Measurements from ENCODE around the gene FBLN2. TPM values are rescaled to one million over a fixed set of nuclear protein-coding genes. Genes with fewer than 3 reads are reported as not detected.
A peak's percentile ranks its signal among the peaks of the same experiment; 100 is the strongest.

FBLN2 gene
- total RNA-seq, 1 donor from 2014 or later, result 323 TPM

DNA sequence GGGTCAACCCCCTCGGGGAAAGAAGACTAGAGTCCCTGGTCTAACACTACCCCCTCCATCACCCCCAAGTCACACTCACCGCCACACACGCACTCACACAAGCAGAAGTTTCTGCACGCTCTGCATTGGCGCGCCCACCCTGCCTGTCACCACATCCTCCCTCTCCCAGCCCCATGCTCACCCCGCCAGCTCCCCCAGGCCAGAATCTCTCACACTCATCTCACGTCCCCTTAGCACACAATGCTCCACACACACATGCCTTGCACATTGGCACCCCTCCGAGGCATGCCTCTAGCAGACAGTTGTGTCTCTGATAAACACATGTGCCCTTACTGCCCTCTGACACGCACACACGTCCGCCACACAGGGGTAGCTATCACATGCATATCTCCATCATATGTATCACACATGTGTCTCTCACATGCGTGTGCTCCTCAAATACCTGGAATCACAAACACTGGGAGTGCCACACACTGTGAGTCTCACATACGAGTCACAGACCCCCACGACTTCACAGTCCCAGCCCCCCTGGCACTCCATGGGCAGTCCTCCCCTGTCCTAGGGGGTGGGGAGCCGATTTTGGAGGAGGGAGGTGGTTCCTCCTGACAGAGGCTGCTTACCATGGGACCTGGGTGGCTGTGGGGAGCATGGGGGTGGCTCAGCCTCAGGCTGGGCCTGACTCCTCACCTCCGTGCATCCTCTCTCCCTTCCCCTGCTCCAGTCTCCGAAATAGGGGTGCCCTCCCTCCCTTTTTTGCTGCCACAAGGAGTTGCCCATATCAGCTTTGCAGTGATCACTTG lies 898 bp downstream of the FBLN2 start:
- Histone ChIP-seq H3K27me3 (no peaks in the 10 kb centered on the region), H3K4me3 (peak overlapping the region; percentile 47 to 61), H3K27ac (peak overlapping the region; percentile 45 to 61), H3K9me3 (no peaks in the 10 kb centered on the region), H3K4me1 (peaks cover 0 to 16% of the 10 kb centered on the region in 2 donors), H3K36me3 (no peaks in the 10 kb centered on the region)
- intact Hi-C loops (cut with DNase I), result loop anchor here (5.0 kb wide), 1 partner anchor 53 kb away; no protein-coding TSS in a partner anchor
- DNase-seq (ENCODE audit: low spot score in 2 of 2), result peak in 1 of 2 donors; percentile 61
- TF ChIP-seq, protein P1, sequence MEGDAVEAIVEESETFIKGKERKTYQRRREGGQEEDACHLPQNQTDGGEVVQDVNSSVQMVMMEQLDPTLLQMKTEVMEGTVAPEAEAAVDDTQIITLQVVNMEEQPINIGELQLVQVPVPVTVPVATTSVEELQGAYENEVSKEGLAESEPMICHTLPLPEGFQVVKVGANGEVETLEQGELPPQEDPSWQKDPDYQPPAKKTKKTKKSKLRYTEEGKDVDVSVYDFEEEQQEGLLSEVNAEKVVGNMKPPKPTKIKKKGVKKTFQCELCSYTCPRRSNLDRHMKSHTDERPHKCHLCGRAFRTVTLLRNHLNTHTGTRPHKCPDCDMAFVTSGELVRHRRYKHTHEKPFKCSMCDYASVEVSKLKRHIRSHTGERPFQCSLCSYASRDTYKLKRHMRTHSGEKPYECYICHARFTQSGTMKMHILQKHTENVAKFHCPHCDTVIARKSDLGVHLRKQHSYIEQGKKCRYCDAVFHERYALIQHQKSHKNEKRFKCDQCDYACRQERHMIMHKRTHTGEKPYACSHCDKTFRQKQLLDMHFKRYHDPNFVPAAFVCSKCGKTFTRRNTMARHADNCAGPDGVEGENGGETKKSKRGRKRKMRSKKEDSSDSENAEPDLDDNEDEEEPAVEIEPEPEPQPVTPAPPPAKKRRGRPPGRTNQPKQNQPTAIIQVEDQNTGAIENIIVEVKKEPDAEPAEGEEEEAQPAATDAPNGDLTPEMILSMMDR (IDR thresholded peaks at IDR 0.05), result no peak

DNA sequence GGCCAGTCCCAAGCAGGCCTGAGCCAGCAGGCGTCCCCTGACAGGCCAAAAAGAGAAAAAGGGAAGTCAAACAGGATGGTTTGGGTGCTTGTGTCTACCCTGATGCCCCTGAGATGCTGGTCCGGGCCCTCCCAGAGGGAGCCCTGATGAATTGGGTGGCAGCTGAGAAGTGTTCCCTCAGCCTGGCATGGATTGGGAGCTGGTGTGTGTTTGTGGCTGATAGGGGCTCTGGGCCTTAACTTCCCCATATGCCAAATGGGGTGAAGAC lies 1.4 kb downstream of the FBLN2 start:
- intact Hi-C loops (cut with DNase I), result loop anchor here (5.0 kb wide), 1 partner anchor 53 kb away; no protein-coding TSS in a partner anchor
- TF ChIP-seq, protein P1 (IDR thresholded peaks at IDR 0.05), result no peak
- no peaks in the 10 kb centered on the region for H3K36me3 ChIP-seq
- peak overlapping the region in 1 of 2 donors; percentile 61 for H3K4me3 ChIP-seq
- peaks cover 0 to 16% of the 10 kb centered on the region in 2 donors for H3K4me1 ChIP-seq
- H3K9me3 ChIP-seq, result no peaks in the 10 kb centered on the region
- H3K27ac ChIP-seq, result peak overlapping the region; percentile 27 to 61
- no peaks in the 10 kb centered on the region for H3K27me3 ChIP-seq
- DNase-seq (ENCODE audit: low spot score in 2 of 2), result peak in 1 of 2 donors; percentile 59

DNA sequence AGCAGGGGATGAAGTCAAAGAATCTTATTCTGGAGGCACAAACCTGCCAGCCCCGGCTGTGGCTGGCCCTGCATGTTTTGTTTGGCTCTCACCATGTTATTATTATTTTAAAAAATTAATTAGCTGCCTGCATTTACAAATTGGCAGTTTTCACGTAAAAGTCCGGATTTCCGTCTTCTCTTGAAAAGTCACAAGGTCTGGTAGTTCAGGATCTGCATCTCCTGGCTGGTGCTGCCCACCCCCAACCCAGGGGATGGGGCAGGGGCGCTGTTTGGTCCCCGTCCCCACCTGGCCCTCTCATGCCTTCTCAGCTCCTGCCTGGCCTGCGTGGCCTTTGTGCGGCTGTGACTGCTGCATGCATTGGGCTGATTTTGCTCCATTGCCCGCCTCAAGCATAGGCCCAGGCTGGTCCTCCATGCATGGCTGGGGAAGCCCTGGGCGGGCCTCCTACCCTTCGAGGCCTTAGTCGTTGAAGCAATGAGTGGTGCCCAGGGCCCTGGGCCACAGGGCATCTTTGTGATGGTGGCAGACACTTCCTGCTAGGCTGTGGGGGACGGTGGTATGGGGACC lies 2.0 kb downstream of the FBLN2 start:
- H3K4me3 ChIP-seq, result peak overlapping the region in 1 of 2 donors; percentile 61
- DNase-seq (ENCODE audit: low spot score in 2 of 2), result peak in 1 of 2 donors; percentile 55
- no peaks in the 10 kb centered on the region for H3K27me3 ChIP-seq
- H3K27ac ChIP-seq, result peak overlapping the region; percentile 27 to 61
- peaks cover 0 to 16% of the 10 kb centered on the region in 2 donors for H3K4me1 ChIP-seq
- no peaks in the 10 kb centered on the region for H3K36me3 ChIP-seq
- TF ChIP-seq, protein P1 (IDR thresholded peaks at IDR 0.05), result no peak
- intact Hi-C loops (cut with DNase I), result loop anchor here (5.0 kb wide), 1 partner anchor 54 kb away; no protein-coding TSS in a partner anchor
- H3K9me3 ChIP-seq, result no peaks in the 10 kb centered on the region

DNA sequence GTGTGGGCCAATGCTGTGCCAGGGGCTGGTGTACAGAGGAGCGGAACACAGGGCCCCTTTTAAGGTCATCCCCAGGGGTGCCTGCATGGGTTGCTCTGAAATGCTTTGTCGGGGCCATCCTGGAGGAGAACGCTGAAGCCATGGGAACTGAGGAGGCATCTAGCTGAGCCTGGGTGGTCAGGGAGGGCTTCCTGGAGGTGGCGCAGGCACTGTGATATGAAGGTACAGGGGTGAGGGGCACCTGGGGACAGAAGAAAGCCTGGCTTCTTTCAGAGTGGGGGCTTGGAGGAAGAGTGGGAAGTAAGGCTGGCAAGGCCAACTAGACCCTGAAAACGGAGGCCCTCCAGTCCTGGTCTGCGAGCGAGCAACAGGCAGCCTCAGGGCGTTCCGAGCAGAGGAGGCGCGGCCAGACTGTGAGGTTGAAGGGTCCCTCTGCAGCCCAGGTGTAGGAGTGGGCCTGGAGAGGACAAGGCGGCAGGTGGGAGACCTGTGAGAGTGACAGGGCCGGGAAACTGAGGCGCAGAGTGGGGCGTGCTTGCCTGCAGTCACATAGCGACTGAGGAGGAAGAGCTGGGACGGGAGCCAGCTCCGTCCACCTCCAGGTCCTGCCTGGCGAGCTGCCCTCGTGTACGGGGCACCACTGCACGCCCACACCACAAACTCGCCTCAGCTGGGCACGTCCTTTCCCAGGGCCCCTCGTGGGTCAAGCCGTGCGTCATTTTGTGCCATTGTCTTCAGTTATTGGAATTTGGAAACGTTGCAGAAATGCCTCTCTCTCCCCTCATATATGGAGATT lies 4.1 kb downstream of the FBLN2 start:
- no peak for DNase-seq (ENCODE audit: low spot score in 2 of 2)
- TF ChIP-seq, protein P1 (IDR thresholded peaks at IDR 0.05), result no peak
- no peaks in the 10 kb centered on the region for H3K27me3 ChIP-seq
- intact Hi-C loops (cut with DNase I), result loop anchor here (5.0 kb wide), 1 partner anchor 56 kb away; no protein-coding TSS in a partner anchor
- no peak overlapping the region for H3K4me3 ChIP-seq
- H3K36me3 ChIP-seq, result no peaks in the 10 kb centered on the region
- peak overlapping the region; percentile 1 to 40 for H3K27ac ChIP-seq
- peaks cover 0 to 16% of the 10 kb centered on the region in 2 donors for H3K4me1 ChIP-seq
- no peaks in the 10 kb centered on the region for H3K9me3 ChIP-seq

DNA sequence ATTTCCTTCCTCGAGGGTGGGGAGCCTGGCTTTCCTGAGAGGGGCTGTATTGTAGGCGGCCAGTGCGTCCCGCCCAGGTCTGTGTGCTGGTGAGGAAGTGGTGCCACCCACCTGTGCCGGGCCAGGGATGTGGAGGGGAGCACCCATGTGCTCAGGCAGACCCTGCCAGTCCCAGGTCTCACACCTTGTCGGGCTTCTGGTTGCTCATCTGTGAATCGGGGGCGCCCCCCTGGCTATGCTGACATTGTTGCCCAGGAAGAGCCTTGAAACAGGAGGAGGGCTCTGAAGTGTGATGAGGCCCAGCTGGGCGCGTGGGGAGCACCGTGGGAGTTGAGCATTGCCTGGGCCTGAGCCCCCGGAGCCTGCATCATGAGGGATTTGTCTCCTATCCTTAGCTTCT lies 4.8 kb downstream of the FBLN2 start:
- no peak for DNase-seq (ENCODE audit: low spot score in 2 of 2)
- Histone ChIP-seq H3K27ac (no peak overlapping the region), H3K4me1 (peaks cover 0 to 12% of the 10 kb centered on the region in 2 donors), H3K4me3 (no peak overlapping the region), H3K36me3 (no peaks in the 10 kb centered on the region), H3K27me3 (no peaks in the 10 kb centered on the region), H3K9me3 (no peaks in the 10 kb centered on the region)
- TF ChIP-seq, protein P1 (IDR thresholded peaks at IDR 0.05), result no peak
- intact Hi-C loops (cut with DNase I), result loop anchor here (5.0 kb wide), 1 partner anchor 56 kb away; no protein-coding TSS in a partner anchor
